Testis (tissue), 2 donors: ENCODE measurements around the gene CDK5R1.

ENCODE experiments used
- CTCF ChIP-seq, 3 experiments: fragments of 450-650 bp in 2 of 3; fragments of 200-600 bp in 1 of 3; sonication (generic) in 1 of 3; IDR thresholded peaks; one replicate each; pipeline ENCODE4 v1.5.1; 2016 to 2019; ENCODE audit warnings: antibody characterized with exemption in 3 of 3, mild to moderate bottlenecking in 2 of 3, moderate library complexity in 1 of 3
- POLR2A ChIP-seq: fragments of 450-650 bp; IDR thresholded peaks from one replicate; pipeline ENCODE4 v1.6.1; 2017; ENCODE audit warnings: antibody characterized with exemption, mild to moderate bottlenecking, moderate library complexity

GRCh38 chr17:32475258-32475657 lies 11.5 kb upstream of the CDK5R1 start:
- no peak for TF ChIP-seq CTCF (IDR thresholded peaks at IDR 0.05)
- TF ChIP-seq POLR2A, result no peak
